Vagina (tissue), 2 donors: ENCODE measurements around the gene TLE2.

Source experiments
- POLR2AphosphoS5 ChIP-seq, 2 donors: sonication (generic); formaldehyde crosslinking; IDR thresholded peaks; one replicate each; pipeline ENCODE4 v1.9.0; 2017; ENCODE audit warnings: antibody characterized with exemption in 2 of 2, mild to moderate bottlenecking in 2 of 2, low read depth in 1 of 2; ENCODE audit not compliant: insufficient read depth in 1 of 2
- TF ChIP-seq, protein P1 (sequence below), 3 experiments: fragments of 450-650 bp in 2 of 3; fragments of 200-600 bp in 1 of 3; sonication (generic) in 1 of 3; IDR thresholded peaks; one replicate each; pipeline ENCODE4 v1.5.1; 2017 to 2019; ENCODE audit warnings: antibody characterized with exemption in 3 of 3, mild to moderate bottlenecking in 2 of 3, moderate library complexity in 2 of 3

DNA sequence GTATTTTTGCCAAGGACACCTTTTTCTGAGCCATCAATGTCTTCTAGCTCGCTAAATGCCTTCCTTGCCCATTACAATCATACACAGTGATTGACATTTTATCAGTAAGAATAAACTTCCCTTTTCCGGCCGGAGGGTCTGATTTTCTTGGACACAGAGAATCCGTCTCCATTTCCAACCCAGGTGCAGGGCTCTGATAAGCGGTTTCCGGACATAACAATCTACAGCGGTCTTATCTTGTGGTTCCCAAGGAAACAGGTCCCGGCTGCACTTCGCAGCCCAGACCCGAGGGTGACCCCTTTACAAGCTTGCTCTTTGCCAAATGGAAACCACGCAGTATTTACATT is 79.2 kb downstream of the TLE2 start:
- TF ChIP-seq, protein P1, sequence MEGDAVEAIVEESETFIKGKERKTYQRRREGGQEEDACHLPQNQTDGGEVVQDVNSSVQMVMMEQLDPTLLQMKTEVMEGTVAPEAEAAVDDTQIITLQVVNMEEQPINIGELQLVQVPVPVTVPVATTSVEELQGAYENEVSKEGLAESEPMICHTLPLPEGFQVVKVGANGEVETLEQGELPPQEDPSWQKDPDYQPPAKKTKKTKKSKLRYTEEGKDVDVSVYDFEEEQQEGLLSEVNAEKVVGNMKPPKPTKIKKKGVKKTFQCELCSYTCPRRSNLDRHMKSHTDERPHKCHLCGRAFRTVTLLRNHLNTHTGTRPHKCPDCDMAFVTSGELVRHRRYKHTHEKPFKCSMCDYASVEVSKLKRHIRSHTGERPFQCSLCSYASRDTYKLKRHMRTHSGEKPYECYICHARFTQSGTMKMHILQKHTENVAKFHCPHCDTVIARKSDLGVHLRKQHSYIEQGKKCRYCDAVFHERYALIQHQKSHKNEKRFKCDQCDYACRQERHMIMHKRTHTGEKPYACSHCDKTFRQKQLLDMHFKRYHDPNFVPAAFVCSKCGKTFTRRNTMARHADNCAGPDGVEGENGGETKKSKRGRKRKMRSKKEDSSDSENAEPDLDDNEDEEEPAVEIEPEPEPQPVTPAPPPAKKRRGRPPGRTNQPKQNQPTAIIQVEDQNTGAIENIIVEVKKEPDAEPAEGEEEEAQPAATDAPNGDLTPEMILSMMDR (IDR thresholded peaks at IDR 0.05) = no peak
- TF ChIP-seq POLR2AphosphoS5 (IDR thresholded peaks at IDR 0.05; ENCODE audit: insufficient read depth in 1 of 2, low read depth in 1 of 2) = no peak
